BE2C (cell line): ENCODE measurements around the gene UBAC1.
"Not testable (repeated sequence)": the region's sequence is repeated elsewhere in the genome, so short reads cannot be mapped to it uniquely, and the experiment has no call there.

Experiments used
- DNase-seq: peaks from one replicate; pipeline ENCODE4 v3.0.0-alpha.2; 2020
- H3K27me3 ChIP-seq: fragments of 250-450 bp; sonication (Bioruptor Pico); 2 replicates; pipeline ENCODE4 v1.5.1; 2020; ENCODE audit warnings: mild to moderate bottlenecking
- H3K36me3 ChIP-seq: fragments of 250-450 bp; sonication (Bioruptor Pico); 2 replicates; pipeline ENCODE4 v1.5.1; 2020; ENCODE audit warnings: mild to moderate bottlenecking
- H3K4me1 ChIP-seq: fragments of 250-450 bp; sonication (Bioruptor Pico); 2 replicates; pipeline ENCODE4 v1.5.1; 2020
- H3K4me3 ChIP-seq: 2 replicates; pipeline ENCODE4 v1.5.1; 2011; ENCODE audit warnings: low read depth, low read length
- H3K9me3 ChIP-seq: fragments of 250-450 bp; sonication (Bioruptor Pico); 2 replicates; pipeline ENCODE4 v1.5.1; 2020
- CTCF ChIP-seq: IDR thresholded peaks from 2 replicates; pipeline ENCODE4 v1.5.1; 2012; ENCODE audit warnings: mild to moderate bottlenecking, low read depth, low read length

UBAC1 gene

GRCh38 chr9:135920973-135921585 lies 40.1 kb downstream of the UBAC1 start:
- H3K4me3 ChIP-seq = no peak overlapping the region
- no peak for TF ChIP-seq CTCF
- H3K27me3 ChIP-seq = no peaks in the 10 kb centered on the region
- no peaks in the 10 kb centered on the region; the same call in 1 of the 2 replicates for H3K4me1 ChIP-seq
- no peak for DNase-seq
- peaks cover 5% of the 10 kb centered on the region for H3K9me3 ChIP-seq
- H3K36me3 ChIP-seq = peaks cover 4% of the 10 kb centered on the region

- Histone ChIP-seq H3K36me3 (peaks cover 11% of the 10 kb centered on the region), H3K4me1 (no peaks in the 10 kb centered on the region; the same call in 1 of the 2 replicates), H3K9me3 (peaks cover 5% of the 10 kb centered on the region), H3K4me3 (no peak overlapping the region), H3K27me3 (no peaks in the 10 kb centered on the region)
- no peak for DNase-seq
- no peak for TF ChIP-seq CTCF
Measured at GRCh38 chr9:135920256-135920930, 40.8 kb downstream of the UBAC1 start.

GRCh38 chr9:135919318-135919890 lies 41.8 kb downstream of the UBAC1 start:
- TF ChIP-seq CTCF = no peak
- no peak for DNase-seq
- H3K36me3 ChIP-seq = peaks cover 11% of the 10 kb centered on the region
- H3K4me3 ChIP-seq = no peak overlapping the region
- H3K27me3 ChIP-seq = no peaks in the 10 kb centered on the region
- no peaks in the 10 kb centered on the region; the same call in 1 of the 2 replicates for H3K4me1 ChIP-seq
- H3K9me3 ChIP-seq = peaks cover 5% of the 10 kb centered on the region

- H3K4me3 ChIP-seq, H3K4me1 ChIP-seq, H3K27me3 ChIP-seq, H3K9me3 ChIP-seq, DNase-seq: not testable (repeated sequence)
- peaks cover 34% of the 10 kb centered on the region for H3K36me3 ChIP-seq
Measured at GRCh38 chr9:135916227-135916626, 44.9 kb downstream of the UBAC1 start.

GRCh38 chr9:135914921-135915320 lies 46.3 kb downstream of the UBAC1 start:
- Histone ChIP-seq H3K4me3 (no peak overlapping the region), H3K4me1 (no peaks in the 10 kb centered on the region), H3K36me3 (peaks cover 42% of the 10 kb centered on the region), H3K9me3 (peaks cover 5% of the 10 kb centered on the region), H3K27me3 (no peaks in the 10 kb centered on the region)
- no peak for DNase-seq
- TF ChIP-seq CTCF = no peak

- DNase-seq, H3K27me3 ChIP-seq, H3K9me3 ChIP-seq, H3K4me1 ChIP-seq, H3K4me3 ChIP-seq: not testable (repeated sequence)
- peaks cover 39% of the 10 kb centered on the region for H3K36me3 ChIP-seq
Measured at GRCh38 chr9:135911233-135911632, 49.9 kb downstream of the UBAC1 start.

GRCh38 chr9:135910757-135911156 lies 50.4 kb downstream of the UBAC1 start:
- Histone ChIP-seq H3K4me1 (peaks cover 4% of the 10 kb centered on the region; the same call in 1 of the 2 replicates), H3K4me3 (no peak overlapping the region), H3K36me3 (peaks cover 35% of the 10 kb centered on the region), H3K9me3 (no peaks in the 10 kb centered on the region; the same call in 1 of the 2 replicates), H3K27me3 (no peaks in the 10 kb centered on the region)
- no peak for DNase-seq
- no peak for TF ChIP-seq CTCF
